HEK293T (cell line): Measurements from ENCODE around the gene ABCC2.
"Not testable (repeated sequence)": the region's sequence is repeated elsewhere in the genome, so short reads cannot be mapped to it uniquely, and the experiment has no call there.

Experiments used
- CTCF ChIA-PET: fragments of 350-600 bp; formaldehyde crosslinking; extraction: SDS; loops from one replicate; lab custom pipeline; 2021; ENCODE audit warnings: antibody characterized with exemption, inconsistent platforms; lab: Yijun Ruan, JAX
- POLR2A ChIA-PET: fragments of 350-600 bp; formaldehyde crosslinking; extraction: SDS; loops from one replicate; lab custom pipeline; 2020; ENCODE audit warnings: antibody characterized with exemption, inconsistent platforms; lab: Yijun Ruan, JAX
- DNase-seq: peaks from one replicate; pipeline ENCODE4 v3.0.0; 2012; ENCODE audit warnings: mixed read lengths; ENCODE audit errors: extremely low spot score
- ARNT ChIP-seq: fragments of 450-650 bp; IDR thresholded peaks from 2 replicates; pipeline ENCODE4 v1.6.1; 2017; ENCODE audit warnings: mild to moderate bottlenecking
- BHLHE40 ChIP-seq: fragments of 450-650 bp; IDR thresholded peaks from 2 replicates; pipeline ENCODE4 v1.6.1; 2016; ENCODE audit warnings: mild to moderate bottlenecking, moderate library complexity, borderline replicate concordance
- CTBP1 ChIP-seq: fragments of 450-650 bp; IDR thresholded peaks from 2 replicates; pipeline ENCODE4 v1.6.1; 2016; ENCODE audit warnings: borderline replicate concordance
- ELF4 ChIP-seq: fragments of 450-650 bp; IDR thresholded peaks from 2 replicates; pipeline ENCODE4 v1.6.1; 2017; ENCODE audit warnings: antibody characterized with exemption
- FOXA1 ChIP-seq: fragments of 450-650 bp; IDR thresholded peaks from 2 replicates; pipeline ENCODE4 v1.6.1; 2016; ENCODE audit warnings: mild to moderate bottlenecking
- FOXK2 ChIP-seq: fragments of 450-650 bp; IDR thresholded peaks from 2 replicates; pipeline ENCODE4 v1.6.1; 2016; ENCODE audit warnings: mild to moderate bottlenecking
- FOXM1 ChIP-seq: fragments of 450-650 bp; IDR thresholded peaks from 2 replicates; pipeline ENCODE4 v1.6.1; 2017; ENCODE audit warnings: mild to moderate bottlenecking, borderline replicate concordance
- HDGF ChIP-seq: fragments of 450-650 bp; IDR thresholded peaks from 2 replicates; pipeline ENCODE4 v1.6.1; 2017; ENCODE audit warnings: antibody characterized with exemption, borderline replicate concordance
- L3MBTL2 ChIP-seq: fragments of 450-650 bp; conservative IDR thresholded peaks from 2 replicates; pipeline ENCODE4 v1.6.1; 2016; ENCODE audit warnings: mild to moderate bottlenecking
- LEF1 ChIP-seq: fragments of 450-650 bp; IDR thresholded peaks from 2 replicates; pipeline ENCODE4 v1.6.1; 2017; ENCODE audit warnings: mild to moderate bottlenecking, borderline replicate concordance
- NFRKB ChIP-seq: fragments of 450-650 bp; IDR thresholded peaks from 2 replicates; pipeline ENCODE4 v1.6.1; 2016; ENCODE audit warnings: mild to moderate bottlenecking, moderate library complexity
- SP1 ChIP-seq: fragments of 450-650 bp; IDR thresholded peaks from 2 replicates; pipeline ENCODE4 v1.6.1; 2017
- SUZ12 ChIP-seq: fragments of 450-650 bp; IDR thresholded peaks from 2 replicates; pipeline ENCODE4 v1.6.1; 2016; ENCODE audit warnings: mild to moderate bottlenecking
- TARDBP ChIP-seq: fragments of 450-650 bp; IDR thresholded peaks from 2 replicates; pipeline ENCODE4 v1.6.1; 2016
- ZNF384 ChIP-seq: fragments of 450-650 bp; IDR thresholded peaks from 2 replicates; pipeline ENCODE4 v1.6.1; 2016
- TF ChIP-seq, protein P1 (sequence below): fragments of 450-650 bp; IDR thresholded peaks from 2 replicates; pipeline ENCODE4 v1.6.1; 2016

The ABCC2 gene

DNA sequence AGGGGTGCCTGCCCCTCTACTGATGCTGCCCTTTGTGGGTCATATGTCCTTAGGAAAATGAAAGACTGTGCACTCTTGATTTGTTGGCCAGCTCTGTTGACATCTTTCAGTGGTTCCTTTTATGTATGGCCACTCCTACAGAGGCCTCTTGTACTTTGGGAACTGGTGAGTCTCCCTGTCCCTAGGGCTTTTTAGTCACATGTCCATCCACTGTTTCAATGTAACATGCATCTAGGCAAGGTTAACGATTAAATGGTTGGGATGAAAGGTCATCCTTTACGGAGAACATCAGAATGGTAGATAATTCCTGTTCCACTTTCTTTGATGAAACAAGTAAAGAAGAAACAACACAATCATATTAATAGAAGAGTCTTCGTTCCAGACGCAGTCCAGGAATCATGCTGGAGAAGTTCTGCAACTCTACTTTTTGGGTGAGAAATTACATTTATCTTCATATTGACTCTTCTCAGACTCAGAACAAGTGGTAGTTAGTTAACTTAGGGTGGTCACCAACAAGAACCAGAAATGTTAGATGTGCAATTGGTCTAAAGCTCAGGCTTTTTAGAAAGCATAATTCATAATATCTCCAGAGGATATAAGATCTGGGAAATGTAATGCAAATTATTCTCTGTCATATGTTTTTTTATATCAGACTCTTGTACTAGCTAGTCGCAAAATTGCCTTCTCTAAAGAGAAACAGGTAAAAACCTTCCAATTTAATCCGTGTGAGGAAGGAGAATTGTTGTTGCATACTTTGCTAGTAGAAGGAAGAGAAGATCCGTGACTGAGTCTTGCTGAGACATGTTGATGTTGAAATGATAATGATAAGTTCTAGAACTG, at the start of gene ABCC2:
TSS of gene ABCC2 (plus strand) at position 194 of the 840 bp plus-strand sequence. CDS start at position 399, 205 bp downstream.
- DNase-seq, result no peak
- TF ChIP-seq SP1 (no peak), ARNT (no peak), FOXK2 (no peak), NFRKB (no peak), L3MBTL2 (no peak), CTBP1 (no peak), ZNF384 (no peak), TARDBP (no peak), SUZ12 (no peak), BHLHE40 (no peak), FOXA1 (no peak), ELF4 (no peak), FOXM1 (no peak)
- TF ChIP-seq, protein P1, sequence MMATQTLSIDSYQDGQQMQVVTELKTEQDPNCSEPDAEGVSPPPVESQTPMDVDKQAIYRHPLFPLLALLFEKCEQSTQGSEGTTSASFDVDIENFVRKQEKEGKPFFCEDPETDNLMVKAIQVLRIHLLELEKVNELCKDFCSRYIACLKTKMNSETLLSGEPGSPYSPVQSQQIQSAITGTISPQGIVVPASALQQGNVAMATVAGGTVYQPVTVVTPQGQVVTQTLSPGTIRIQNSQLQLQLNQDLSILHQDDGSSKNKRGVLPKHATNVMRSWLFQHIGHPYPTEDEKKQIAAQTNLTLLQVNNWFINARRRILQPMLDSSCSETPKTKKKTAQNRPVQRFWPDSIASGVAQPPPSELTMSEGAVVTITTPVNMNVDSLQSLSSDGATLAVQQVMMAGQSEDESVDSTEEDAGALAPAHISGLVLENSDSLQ, result no peak
- POLR2A ChIA-PET, result no interaction called here
- CTCF ChIA-PET, result no interaction called here

DNA sequence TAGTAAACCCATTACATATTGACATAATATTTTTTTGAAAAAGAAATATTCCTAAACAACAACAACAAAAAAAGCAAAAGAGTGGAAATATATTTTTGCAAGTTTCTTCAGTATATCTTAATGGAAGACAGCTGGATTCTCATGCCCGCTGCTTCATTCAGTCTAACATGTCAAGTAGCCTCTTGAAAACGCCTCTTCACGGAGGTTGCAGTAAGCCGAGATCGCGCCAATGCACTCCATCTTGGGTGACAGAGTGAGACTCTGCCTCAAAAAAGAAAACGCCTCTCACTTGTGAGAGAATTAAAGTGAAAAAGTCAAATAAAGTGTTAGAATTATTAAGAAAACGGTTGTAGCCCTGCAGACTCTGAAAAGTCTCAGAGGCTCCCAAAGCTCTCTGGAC, 49.1 kb upstream of the ABCC2 start:
- DNase-seq, result no peak
- TF ChIP-seq FOXA1 (no peak), TARDBP (no peak), BHLHE40 (no peak), L3MBTL2 (no peak), ARNT (no peak), CTBP1 (no peak), ELF4 (no peak), FOXK2 (no peak), HDGF (no peak), ZNF384 (no peak), NFRKB (no peak)
- TF ChIP-seq, protein P1, result no peak
- POLR2A ChIA-PET, result interaction anchor here (3.6 kb wide), 1 partner anchor 113 kb away, joined by 32 read pairs; the partner anchor contains the start of gene SLC25A28
- CTCF ChIA-PET, result interaction anchor here (1.2 to 1.8 kb wide), 2 partner anchors 10 to 112 kb away, joined by 4 read pairs; no protein-coding TSS in a partner anchor

DNA sequence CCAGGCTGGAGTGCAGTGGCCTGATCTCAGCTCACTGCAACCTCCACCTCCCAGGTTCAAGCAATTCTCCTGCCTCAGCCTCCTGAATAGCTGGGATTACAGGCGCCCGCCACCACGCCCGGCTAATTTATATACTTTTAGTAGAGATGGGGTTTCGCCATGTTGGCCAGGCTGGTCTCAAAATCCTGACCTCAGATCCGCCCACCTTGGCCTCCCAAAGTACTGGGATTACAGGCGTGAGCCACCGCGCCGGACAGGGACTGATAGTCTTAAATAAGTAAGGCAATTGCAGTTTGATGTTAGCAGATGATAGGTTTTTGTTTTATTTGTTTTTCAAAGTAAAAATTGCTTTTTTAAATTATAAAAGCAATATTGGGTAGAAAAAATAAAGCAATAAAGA, 48.3 kb upstream of the ABCC2 start:
- POLR2A ChIA-PET, result interaction anchor here (3.6 kb wide), 1 partner anchor 114 kb away, joined by 32 read pairs; the partner anchor contains the start of gene SLC25A28
- CTCF ChIA-PET, DNase-seq: not testable (repeated sequence)

DNA sequence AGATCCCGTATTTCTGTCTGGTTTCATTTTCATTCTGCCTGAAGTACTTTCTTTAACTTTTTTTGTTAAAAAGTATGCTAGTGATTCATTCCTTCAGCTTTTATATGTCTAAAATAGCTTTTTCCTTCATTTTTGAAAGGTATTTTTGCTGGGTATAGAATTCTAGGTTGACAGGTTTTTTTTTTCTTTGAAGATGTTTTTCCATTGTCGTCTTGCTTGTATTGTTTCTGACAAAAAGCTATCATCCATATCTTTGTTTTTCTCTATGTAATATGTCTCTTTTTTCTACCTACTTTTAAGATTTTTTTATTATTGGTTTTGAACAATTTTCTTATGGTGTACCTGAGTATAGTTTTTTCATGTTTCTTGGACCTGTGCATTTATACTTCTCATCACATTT, 42.2 kb upstream of the ABCC2 start:
- ChIA-PET CTCF (interaction anchor here (1.0 kb wide), 1 partner anchor 8 kb away, joined by 3 read pairs; the partner anchor contains the start of genes COX15 and CUTC), POLR2A (interaction anchor here (4.4 kb wide), 1 partner anchor 8 kb away, joined by 23 read pairs; the partner anchor contains the start of genes COX15 and CUTC)
- DNase-seq, result no peak
- TF ChIP-seq ARNT (no peak), SUZ12 (no peak), TARDBP (no peak), L3MBTL2 (no peak), FOXA1 (no peak), BHLHE40 (no peak)

DNA sequence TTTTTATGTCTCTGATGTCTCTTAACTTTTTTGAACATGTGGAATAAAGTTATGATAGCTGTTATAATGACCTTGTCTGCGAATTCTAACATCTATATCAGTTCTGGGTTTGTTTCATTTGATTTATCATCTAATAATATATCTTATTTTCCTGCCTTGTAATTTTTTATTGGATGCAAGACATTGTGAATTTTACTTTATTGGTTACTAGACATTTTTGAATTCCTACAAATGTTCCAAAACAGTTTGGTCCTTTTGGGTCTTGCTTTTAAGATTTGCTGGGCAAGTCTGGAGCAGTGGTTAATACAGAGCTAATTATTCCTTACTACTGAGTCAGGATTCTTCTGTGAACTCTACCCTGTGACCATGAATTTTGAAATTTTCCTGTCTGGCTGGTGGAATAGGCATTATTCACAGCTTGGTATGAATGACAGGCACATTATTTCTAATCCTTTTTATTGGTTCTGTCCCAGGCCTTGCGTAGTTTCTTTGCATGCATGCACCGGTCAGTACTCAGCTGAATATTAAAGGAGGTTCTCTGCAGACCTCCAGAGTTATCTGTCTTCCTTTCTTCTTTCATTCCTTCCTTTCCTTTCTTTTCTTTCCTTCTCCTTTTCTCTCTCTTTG, 41.4 kb upstream of the ABCC2 start:
- TF ChIP-seq, protein P1, result no peak
- no peak for TF ChIP-seq L3MBTL2
- TF ChIP-seq FOXA1, result no peak
- no peak for TF ChIP-seq CTBP1
- TF ChIP-seq TARDBP, result no peak
- TF ChIP-seq HDGF, result no peak
- TF ChIP-seq SP1, result no peak
- TF ChIP-seq ELF4, result no peak
- TF ChIP-seq ZNF384, result no peak
- TF ChIP-seq ARNT, result no peak
- no peak for TF ChIP-seq SUZ12
- no peak for TF ChIP-seq FOXK2
- no peak for TF ChIP-seq FOXM1
- no peak for TF ChIP-seq BHLHE40
- no peak for TF ChIP-seq NFRKB
- no peak for TF ChIP-seq LEF1
- DNase-seq, result no peak
- CTCF ChIA-PET, result interaction anchor here (0.6 to 1.0 kb wide), 2 partner anchors 9 to 1938 kb away, joined by 3 read pairs; partner anchors contain the start of genes COX15 and CUTC
- POLR2A ChIA-PET, result interaction anchor here (4.4 kb wide), 1 partner anchor 9 kb away, joined by 23 read pairs; the partner anchor contains the start of genes COX15 and CUTC

DNA sequence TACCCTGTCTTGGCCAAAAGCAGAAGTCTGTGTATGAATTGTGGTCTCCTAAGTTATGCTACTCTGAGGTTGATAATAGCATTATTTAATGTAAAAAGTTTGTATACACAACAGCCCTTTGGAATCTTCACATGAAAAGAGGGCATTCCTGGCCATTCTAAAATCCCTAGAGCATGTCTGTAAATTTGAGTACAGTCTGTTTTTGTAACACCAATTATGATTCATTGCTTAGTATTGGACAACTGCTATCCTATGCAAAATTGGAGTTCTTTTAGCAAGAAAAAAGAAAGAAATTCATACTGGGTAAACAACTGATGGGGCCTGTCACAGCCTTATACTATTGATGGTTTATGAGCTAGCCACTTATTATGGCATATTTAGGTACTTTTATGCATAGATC, 40.2 kb upstream of the ABCC2 start:
- ChIA-PET CTCF (interaction anchor here (0.6 to 0.7 kb wide), 3 partner anchors 62 to 88 kb away, joined by 3 to 6 read pairs (median 5); no protein-coding TSS in a partner anchor), POLR2A (interaction anchor here (4.4 kb wide), 1 partner anchor 10 kb away, joined by 23 read pairs; the partner anchor contains the start of genes COX15 and CUTC)
- no peak for DNase-seq
- TF ChIP-seq SUZ12 (no peak), TARDBP (no peak), HDGF (no peak), NFRKB (no peak), FOXM1 (no peak), BHLHE40 (no peak), LEF1 (no peak), ZNF384 (no peak), CTBP1 (no peak), FOXK2 (no peak), FOXA1 (no peak), ARNT (no peak)
- TF ChIP-seq, protein P1, result no peak
